ENCODE data around the gene DCBLD2. TPM values are rescaled to one million over a fixed set of nuclear protein-coding genes. Genes with fewer than 3 reads are reported as not detected.

The DCBLD2 gene
- total RNA-seq, 4 donors from 2014 or later, result 37.3 to 48.4 (median 46.6) TPM

DNA sequence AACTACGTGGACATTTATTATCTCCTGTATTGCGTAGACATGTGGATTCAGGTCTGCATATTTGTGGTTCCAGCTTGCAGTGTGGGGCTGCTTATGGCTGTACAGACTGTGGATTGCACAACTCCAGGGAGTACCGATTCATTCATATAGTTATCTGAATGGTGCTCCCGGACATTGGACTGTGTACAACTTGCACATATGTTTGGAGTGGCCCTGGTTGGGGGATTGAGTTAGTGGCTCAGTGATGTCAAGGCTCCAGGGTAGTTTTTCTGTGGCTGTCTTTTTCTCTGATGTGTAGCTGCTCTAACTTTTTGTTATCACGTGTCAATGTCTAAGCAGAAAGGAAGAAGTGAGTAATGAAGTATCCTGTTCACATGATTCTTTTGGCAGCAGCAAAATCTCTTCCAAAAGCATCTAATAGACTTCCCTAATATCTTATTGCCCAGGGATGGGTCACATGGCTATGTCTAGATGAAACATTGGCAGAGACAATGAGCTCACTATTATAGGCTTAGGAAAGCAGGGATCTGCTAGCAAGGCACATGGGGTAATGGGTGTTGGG, 122.6 kb downstream of the DCBLD2 start:
- Histone ChIP-seq H3K36me3 (peaks cover 0 to 20% (median 0%) of the 10 kb centered on the region in 4 donors), H3K4me1 (peaks cover 23 to 38% (median 32%) of the 10 kb centered on the region in 4 donors), H3K4me3 (no peak overlapping the region), H3K27ac (replicated peaks in 1 of 4) (peak overlapping the region; percentile 13 to 43 (median 36)), H3K27me3 (no peaks in the 10 kb centered on the region), H3K9me3 (no peaks in the 10 kb centered on the region)
- no peak for DNase-seq (ENCODE audit: extremely low spot score)
- WGBS, result 61% methylated on average over 5 of the region's 5 CpGs
- intact Hi-C loops (cut with DNase I), result no loop called here
- no peak for TF ChIP-seq POLR2A (IDR thresholded peaks at IDR 0.05; ENCODE audit: low read depth)
- TF ChIP-seq EP300 (IDR thresholded peaks at IDR 0.05), result no peak
- TF ChIP-seq, protein P1, sequence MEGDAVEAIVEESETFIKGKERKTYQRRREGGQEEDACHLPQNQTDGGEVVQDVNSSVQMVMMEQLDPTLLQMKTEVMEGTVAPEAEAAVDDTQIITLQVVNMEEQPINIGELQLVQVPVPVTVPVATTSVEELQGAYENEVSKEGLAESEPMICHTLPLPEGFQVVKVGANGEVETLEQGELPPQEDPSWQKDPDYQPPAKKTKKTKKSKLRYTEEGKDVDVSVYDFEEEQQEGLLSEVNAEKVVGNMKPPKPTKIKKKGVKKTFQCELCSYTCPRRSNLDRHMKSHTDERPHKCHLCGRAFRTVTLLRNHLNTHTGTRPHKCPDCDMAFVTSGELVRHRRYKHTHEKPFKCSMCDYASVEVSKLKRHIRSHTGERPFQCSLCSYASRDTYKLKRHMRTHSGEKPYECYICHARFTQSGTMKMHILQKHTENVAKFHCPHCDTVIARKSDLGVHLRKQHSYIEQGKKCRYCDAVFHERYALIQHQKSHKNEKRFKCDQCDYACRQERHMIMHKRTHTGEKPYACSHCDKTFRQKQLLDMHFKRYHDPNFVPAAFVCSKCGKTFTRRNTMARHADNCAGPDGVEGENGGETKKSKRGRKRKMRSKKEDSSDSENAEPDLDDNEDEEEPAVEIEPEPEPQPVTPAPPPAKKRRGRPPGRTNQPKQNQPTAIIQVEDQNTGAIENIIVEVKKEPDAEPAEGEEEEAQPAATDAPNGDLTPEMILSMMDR (IDR thresholded peaks at IDR 0.05), result no peak
- TF ChIP-seq POLR2AphosphoS5 (IDR thresholded peaks at IDR 0.05), result no peak

DNA sequence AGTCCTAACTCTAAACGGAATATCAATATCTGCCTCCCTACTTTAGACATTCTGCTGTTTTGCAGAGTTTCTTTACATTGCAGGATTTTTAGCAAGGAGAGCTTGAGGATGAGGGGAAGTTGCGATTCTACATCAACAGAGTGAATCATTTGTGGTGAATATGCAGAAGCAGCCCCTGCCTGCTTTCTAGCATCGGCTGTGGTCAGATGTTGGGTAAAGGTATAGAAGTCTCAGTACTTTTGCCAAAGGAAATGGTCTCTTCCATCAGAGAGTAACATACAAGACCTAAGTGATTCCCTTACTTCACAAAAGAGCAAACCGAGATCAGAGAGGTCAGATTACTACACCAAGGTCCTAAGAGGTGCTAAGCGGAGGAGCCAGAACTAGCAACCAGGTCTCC, 123.1 kb downstream of the DCBLD2 start:
- no peaks in the 10 kb centered on the region for H3K9me3 ChIP-seq
- intact Hi-C loops (cut with DNase I), result no loop called here
- H3K27ac ChIP-seq (replicated peaks in 1 of 4), result peak overlapping the region in 3 of 4 donors; percentile 35 to 43 (median 37)
- H3K27me3 ChIP-seq, result no peaks in the 10 kb centered on the region
- H3K4me1 ChIP-seq, result peaks cover 23 to 32% (median 30%) of the 10 kb centered on the region in 4 donors
- H3K36me3 ChIP-seq, result peaks cover 0 to 20% (median 0%) of the 10 kb centered on the region in 4 donors
- no peak overlapping the region for H3K4me3 ChIP-seq
- DNase-seq (ENCODE audit: extremely low spot score), result no peak
- 77% methylated on average over 5 of the region's 5 CpGs for WGBS
- TF ChIP-seq POLR2AphosphoS5 (IDR thresholded peaks at IDR 0.05) (no peak), EP300 (IDR thresholded peaks at IDR 0.05) (no peak), POLR2A (IDR thresholded peaks at IDR 0.05; ENCODE audit: low read depth) (no peak)
- TF ChIP-seq, protein P1 (IDR thresholded peaks at IDR 0.05), result no peak

GRCh38 chr3:98777801-98778220, 123.7 kb downstream of the DCBLD2 start:
- no peak overlapping the region for H3K4me3 ChIP-seq
- intact Hi-C loops (cut with DNase I), result no loop called here
- H3K9me3 ChIP-seq, result no peaks in the 10 kb centered on the region
- TF ChIP-seq POLR2AphosphoS5 (IDR thresholded peaks at IDR 0.05) (no peak), POLR2A (IDR thresholded peaks at IDR 0.05; ENCODE audit: low read depth) (no peak), EP300 (IDR thresholded peaks at IDR 0.05) (no peak)
- TF ChIP-seq, protein P1 (IDR thresholded peaks at IDR 0.05), result no peak
- no peak overlapping the region for H3K27ac ChIP-seq (replicated peaks in 1 of 4)
- H3K4me1 ChIP-seq, result peaks cover 23 to 31% (median 30%) of the 10 kb centered on the region in 4 donors
- DNase-seq (ENCODE audit: extremely low spot score), result no peak
- peaks cover 0 to 14% (median 0%) of the 10 kb centered on the region in 4 donors for H3K36me3 ChIP-seq
- no peaks in the 10 kb centered on the region for H3K27me3 ChIP-seq

DNA sequence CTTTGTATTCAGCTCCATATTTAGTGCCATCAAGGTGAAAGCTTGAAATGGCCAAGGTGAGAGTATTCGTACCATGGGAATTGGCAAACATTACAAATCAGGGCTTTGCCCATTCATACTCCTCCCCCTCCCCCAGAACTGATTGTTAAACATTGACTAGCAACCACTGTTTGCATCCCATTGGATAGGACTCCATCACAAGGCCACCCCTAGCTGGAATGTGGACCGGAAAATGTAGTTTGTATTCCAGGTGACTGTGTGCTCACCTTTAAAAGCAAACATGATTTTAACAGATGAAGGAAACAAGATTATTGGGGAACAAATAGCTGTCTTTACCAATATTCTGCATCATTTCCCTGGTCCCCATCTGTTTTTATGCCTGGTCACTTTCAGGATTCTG, 124.2 kb downstream of the DCBLD2 start:
- peaks cover 23 to 31% (median 30%) of the 10 kb centered on the region in 4 donors for H3K4me1 ChIP-seq
- TF ChIP-seq EP300 (IDR thresholded peaks at IDR 0.05) (no peak), POLR2AphosphoS5 (IDR thresholded peaks at IDR 0.05) (no peak), POLR2A (IDR thresholded peaks at IDR 0.05; ENCODE audit: low read depth) (no peak)
- TF ChIP-seq, protein P1 (IDR thresholded peaks at IDR 0.05), result no peak
- WGBS, result 100% methylated on average over 2 of the region's 2 CpGs
- no peak overlapping the region for H3K4me3 ChIP-seq
- intact Hi-C loops (cut with DNase I), result no loop called here
- H3K36me3 ChIP-seq, result peaks cover 0 to 9% (median 0%) of the 10 kb centered on the region in 4 donors
- no peaks in the 10 kb centered on the region for H3K9me3 ChIP-seq
- no peaks in the 10 kb centered on the region for H3K27me3 ChIP-seq
- no peak for DNase-seq (ENCODE audit: extremely low spot score)
- no peak overlapping the region for H3K27ac ChIP-seq (replicated peaks in 1 of 4)

DNA sequence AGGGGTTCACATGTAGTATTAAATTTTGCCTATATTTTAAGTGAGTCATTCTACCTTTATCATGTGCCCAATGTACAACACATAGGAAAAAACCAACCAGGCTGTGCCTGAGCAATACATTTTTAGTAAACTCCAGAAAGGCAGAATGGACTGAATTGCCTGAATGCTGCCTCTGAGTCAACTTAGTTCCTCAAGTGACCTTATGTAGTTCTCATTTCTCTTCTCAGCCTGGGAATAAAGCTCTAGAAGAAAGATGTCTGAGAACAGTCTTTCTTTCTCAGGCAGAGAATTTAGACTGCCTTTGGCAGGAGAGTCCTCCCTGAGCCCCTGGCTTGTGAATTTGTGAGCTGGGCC, 125.4 kb downstream of the DCBLD2 start:
- intact Hi-C loops (cut with DNase I), result no loop called here
- no peaks in the 10 kb centered on the region for H3K9me3 ChIP-seq
- no peak overlapping the region for H3K27ac ChIP-seq (replicated peaks in 1 of 4)
- TF ChIP-seq EP300 (IDR thresholded peaks at IDR 0.05), result no peak
- no peak for TF ChIP-seq POLR2A (IDR thresholded peaks at IDR 0.05; ENCODE audit: low read depth)
- no peak for TF ChIP-seq POLR2AphosphoS5 (IDR thresholded peaks at IDR 0.05)
- TF ChIP-seq, protein P1 (IDR thresholded peaks at IDR 0.05), result no peak
- no peak overlapping the region for H3K4me3 ChIP-seq
- peaks cover 23 to 31% (median 30%) of the 10 kb centered on the region in 4 donors for H3K4me1 ChIP-seq
- H3K36me3 ChIP-seq, result peaks cover 0 to 9% (median 0%) of the 10 kb centered on the region in 4 donors
- no peak for DNase-seq (ENCODE audit: extremely low spot score)
- no peaks in the 10 kb centered on the region for H3K27me3 ChIP-seq
